ENCODE results near the gene CBX8. TPM values are rescaled to one million over a fixed set of nuclear protein-coding genes. Genes with fewer than 3 reads are reported as not detected.

Gene CBX8
- total RNA-seq, 1 donor from 2014 or later, result 2.0 TPM

DNA sequence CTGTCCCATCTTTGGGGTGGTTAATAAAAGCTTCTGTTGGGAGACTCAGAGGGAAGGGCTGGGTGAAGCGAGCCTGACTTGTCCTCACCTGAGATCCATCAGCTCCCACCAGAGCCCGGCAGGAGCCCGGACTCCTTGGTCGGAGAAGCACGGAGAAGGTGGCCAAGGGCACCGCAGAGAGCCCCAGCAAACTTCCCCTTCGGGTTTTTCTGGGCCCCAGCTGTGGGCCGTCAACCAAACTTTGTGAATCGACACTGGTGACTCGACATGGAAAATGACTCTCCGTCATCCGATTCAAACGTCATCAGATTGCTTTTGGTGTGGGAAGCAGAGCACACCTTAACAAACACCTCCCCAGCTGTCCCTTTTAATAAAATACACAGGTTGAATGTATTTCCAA, 44.7 kb downstream of the CBX8 start:
- no peak for DNase-seq (ENCODE audit: low read depth in 2 of 2)

DNA sequence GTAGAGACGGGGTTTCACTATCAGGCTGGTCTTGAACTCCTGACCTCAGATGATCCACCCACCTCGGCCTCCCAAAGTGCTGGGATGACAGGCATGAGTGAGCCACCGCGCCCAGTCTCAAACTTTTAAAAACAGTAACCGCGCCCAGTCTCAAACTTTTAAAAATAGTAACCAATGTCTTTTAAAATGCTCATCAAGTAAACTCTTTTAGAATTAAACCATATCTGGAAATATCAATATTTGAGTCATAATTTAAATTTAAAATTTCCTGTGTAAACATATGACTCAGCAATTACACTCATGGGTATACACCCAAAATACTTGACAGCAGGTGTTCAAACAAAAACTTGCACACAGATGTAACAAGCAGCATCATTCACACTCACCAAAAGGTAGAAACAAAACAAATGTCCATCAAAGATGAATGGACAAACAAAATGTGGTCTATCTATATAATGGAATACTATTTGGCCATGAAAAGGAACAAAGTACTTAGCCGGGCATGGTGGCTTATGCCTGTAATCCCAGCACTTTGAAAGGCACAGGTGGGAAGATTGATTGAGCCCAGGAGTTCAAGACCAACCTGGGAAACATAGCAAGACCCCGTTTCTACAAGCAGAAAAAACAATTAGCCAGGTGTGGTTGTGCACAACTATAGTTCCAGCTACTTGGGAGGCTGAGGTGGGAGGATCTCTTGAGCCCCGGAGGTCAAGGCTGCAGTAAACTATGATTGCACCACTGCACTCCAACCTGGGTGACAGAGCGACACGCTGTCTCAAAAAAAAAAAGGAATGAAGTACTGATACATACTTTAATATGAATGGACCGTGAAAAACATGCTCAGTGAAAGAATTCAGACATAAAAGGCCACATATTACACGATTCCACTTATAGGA, 46.0 kb downstream of the CBX8 start:
- DNase-seq (ENCODE audit: low read depth in 2 of 2), result no peak

DNA sequence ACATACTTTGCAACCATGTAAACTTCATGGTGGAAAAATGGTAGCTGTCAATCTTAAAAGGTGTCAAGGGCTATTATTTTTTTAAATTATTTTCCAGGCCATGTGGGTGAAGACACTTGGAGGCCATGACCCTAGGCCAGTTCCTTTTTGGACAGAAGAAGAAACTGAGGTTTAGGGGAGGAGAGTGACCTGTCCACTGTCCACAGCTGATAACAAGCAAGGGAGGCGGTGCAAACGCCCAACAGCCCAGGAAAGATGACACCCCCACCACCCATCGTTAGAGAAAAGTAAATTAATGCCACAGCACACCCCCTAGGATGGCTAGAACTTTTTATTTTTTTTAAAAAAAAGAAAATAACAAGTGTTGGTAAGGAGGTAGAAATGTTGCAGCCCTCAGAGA, 46.9 kb downstream of the CBX8 start:
- DNase-seq (ENCODE audit: low read depth in 2 of 2), result no peak

DNA sequence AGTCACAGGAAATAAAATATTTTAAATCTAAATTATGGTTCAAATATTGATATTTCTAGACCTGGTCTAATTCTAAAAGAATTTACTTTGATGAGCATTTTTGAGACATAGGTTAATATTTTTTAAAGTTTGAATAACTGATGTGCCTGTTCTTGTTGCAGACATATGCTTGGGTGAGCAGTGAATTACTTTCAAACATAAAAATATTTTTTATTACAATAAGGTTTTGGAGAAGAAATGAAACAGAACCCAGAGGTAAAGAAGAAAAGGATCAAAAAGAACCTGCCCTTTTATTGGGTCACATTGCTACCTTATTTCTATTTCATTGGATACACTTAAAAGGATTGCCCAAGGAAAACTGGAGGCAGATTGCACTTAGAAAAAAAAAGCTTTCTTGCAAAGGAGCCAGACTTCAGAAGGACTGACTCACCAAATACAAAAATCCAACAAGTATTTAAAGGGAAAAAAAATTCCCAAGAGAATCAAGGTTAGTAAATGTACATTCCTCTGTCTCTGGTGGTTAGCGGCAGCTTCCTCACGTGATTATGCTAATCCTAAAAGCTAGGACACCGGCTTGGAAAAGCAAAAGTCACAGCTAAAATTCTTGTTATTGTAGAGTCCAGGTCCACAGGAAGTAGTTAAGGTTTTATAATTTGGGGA, 47.6 kb downstream of the CBX8 start:
- DNase-seq (ENCODE audit: low read depth in 2 of 2), result no peak

DNA sequence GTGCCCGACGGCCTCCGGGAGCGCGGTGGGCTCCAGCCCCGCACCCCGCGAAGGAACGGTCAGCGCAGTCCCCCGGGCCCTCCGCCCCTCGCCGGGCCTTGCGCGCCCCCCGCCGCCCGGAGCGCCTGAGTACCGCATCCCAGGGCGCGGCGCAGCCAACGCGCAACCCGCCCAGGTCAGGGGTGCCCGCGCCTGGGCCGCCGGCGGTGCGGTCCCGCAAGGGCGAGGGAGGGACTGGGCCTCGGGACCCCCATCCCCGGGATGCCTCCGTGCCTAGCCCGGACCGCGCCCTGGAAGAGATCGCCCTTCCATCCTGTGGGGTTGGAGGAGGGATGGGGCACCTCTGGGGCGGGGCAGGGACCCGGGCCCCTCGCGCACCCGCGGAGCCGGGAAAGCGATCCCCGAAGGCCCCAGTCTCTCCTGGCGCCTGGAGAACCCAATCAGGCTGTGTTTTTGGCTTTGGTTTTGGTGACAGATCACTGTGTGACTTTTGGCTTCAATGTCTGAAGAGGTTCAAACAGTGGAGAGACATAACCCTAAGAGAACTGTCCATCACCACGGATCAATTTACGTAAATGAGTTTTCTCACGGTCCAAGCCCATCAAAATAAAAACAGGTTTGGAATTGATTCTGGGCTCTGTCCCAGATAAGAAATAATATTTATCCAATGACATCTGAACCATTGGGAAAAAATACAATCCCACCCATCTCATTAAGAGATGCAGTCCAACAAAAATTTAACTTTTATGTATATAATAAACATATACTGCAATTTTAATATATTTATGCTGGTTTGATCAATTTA, 48.4 kb downstream of the CBX8 start:
- no peak for DNase-seq (ENCODE audit: low read depth in 2 of 2)

DNA sequence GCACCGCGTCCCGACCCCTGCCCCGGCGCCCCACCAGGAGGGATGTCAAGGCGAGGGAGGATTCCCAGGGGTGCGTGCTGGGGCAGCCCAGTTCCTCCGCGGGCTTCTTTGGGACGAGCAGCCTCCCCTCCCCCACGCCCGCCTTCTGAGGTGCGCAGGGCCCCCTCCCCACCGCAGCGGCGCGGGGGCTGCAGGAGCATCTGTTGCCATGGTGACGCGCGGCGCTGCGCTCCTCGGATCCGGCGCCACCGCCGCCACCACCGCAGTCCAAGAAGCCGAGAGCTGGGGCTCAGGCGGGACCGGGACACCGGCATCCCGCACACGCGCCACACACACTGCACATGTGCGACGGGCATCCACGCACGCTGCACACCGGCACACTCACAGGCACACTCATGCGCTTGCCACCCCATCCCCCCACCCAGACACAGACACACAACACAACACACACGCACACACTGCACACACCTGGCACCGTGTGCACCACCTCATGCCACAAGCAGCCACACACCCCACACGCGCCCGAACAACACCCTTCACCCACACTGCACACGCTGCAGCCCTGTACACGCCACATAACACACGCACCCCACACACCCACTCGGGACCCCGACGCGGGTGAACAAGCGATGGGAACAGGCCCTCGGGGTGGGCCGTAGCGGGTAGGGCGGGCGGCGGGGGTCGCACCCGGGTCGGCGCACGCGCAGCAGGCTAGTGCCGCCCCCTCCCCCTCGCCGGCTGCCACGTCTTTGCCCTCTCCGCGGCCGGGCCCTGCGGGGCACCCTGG, 49.2 kb downstream of the CBX8 start:
- no peak for DNase-seq (ENCODE audit: low read depth in 2 of 2)

DNA sequence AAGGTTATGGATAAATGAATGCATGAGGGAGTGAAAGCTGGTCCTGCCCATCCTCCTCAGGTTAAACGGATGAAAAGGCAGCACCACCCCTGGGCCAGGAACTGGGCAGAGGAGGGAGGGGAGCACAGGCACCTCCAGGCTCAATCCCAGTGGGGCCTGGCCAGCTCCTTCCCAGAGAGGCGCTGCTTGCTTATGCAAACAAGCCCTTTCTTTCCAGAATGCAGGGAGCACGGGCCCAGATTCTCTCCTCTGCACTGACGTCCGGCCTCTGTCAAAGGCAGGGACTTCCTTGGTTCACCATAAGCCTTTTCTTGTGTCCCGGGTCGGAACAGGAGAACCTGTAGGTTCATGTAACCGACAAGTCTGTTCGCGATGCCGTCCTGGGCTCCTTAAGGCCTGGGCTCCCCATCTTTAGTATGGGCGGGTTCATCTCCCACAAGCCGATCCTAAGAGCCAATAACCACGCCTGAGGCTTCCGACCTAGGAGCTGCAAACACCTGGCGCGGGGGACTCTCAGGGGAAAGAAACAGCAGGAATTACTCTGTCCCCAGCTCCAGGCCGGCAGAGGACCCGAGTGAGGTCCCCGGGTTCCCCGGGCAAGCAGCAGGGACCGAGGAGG, 49.9 kb downstream of the CBX8 start:
- no peak for DNase-seq (ENCODE audit: low read depth in 2 of 2)

DNA sequence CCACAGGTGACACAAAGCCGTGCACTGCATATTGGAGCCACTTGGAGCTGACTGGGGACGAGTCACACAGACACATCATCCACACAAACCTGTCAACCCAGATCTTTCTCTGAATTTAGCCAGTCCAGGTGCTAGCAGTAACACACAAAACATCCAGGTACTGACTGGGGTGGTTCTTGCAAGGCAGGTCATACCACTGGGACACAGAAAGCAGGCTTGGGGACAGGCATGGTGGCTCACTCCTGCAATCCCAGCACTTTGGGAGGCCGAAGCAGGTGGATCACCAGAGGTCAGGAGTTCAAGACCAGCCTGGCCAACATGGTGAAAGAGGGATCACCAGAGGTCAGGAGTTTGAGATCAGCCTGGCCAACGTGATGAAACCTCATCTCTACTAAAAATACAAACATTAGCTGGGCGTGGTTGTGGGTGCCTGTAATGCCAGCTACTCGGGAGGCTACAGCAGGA, 51.2 kb downstream of the CBX8 start:
- DNase-seq (ENCODE audit: low read depth in 2 of 2), result no peak

DNA sequence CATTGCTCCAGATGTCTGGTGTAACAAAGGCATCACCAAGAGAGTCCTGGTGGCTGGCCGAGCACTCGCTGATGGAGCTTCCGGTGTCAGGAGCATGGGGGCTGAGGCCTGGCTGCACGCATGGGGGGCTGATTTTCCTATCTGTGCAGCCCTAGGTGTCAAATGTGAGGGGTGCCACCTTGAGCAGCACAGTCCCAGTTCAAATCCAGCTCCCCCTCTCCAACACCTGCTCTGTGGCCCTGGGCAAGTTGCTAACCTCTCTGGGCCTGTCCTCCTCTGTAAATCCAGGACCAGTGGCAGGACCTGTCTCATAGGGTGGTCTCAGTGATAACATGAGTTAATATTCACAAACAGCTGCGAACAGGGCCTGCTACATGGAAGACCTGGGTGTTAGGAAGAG, 53.3 kb downstream of the CBX8 start:
- DNase-seq (ENCODE audit: low read depth in 2 of 2), result no peak

DNA sequence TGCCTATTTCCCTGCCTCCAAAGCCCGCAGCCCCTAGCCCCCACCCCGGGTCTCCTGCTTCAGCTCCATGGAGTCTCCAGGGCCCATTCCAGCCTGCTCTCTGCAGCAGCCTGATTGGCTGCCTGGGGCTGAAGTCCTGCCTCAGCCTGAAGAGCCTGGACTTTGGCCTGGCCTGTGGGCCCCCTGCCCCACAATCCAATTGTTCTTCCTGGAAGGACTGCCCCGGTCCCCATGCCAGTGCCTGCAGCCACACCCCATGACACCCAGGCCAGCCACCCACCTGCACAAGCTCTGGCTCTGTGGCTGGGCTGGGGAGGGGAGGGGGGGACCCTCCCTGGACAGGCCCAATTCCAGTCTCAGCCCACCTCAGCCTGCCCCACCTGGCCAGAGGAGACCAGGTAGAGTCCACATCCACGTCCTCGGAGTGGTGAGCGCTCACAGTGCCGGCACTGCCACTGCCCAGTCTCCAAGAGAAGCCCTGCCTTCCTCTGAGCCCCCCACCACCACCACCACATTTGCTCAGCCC, 53.9 kb downstream of the CBX8 start:
- DNase-seq (ENCODE audit: low read depth in 2 of 2), result no peak

DNA sequence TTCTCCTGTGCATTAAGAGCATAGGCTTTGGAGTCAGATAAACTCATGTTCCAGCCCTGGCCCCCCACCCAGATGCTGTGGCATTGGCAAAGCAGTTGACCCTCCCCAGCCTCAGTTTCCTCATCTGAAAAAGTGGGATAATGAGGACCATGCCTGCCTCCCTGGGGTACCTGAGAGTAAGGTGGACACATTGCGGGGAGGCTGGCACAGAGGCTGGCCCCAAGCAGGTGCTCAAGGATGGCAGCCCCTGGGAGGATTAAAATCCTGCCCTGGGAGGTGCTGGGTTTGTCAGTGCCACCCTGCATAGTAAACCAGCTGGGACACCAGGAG, 54.3 kb downstream of the CBX8 start:
- DNase-seq (ENCODE audit: low read depth in 2 of 2), result no peak

Other genes starting within 250 kb of the CBX8 start
- gene RBFOX3, start 186.0 kb downstream of the CBX8 start, total RNA-seq, result not detected in 2 replicates
- not detected in 2 replicates for gene ENPP7, start 66.1 kb downstream of the CBX8 start, total RNA-seq
- 4.6 and 5.2 TPM in 2 replicates for gene CBX2, start 18.9 kb downstream of the CBX8 start, total RNA-seq
- gene CBX4, start 42.4 kb upstream of the CBX8 start, total RNA-seq, result 7.2 and 8.3 TPM in 2 replicates
- 31.2 and 48.8 TPM in 2 replicates for gene TBC1D16, start 238.8 kb upstream of the CBX8 start, total RNA-seq
- gene CCDC40, start 239.6 kb upstream of the CBX8 start, total RNA-seq, result 0.87 and 4.0 TPM in 2 replicates

Data from lung microvascular endothelial cell (primary cell).